ENCODE results near the gene TFF3.

Gene TFF3

GRCh38 chr21:42287193-42288083 lies 27.8 kb downstream of the TFF3 start:
- DNase-seq = no peak

GRCh38 chr21:42286416-42286815 lies 28.8 kb downstream of the TFF3 start:
- DNase-seq = no peak

GRCh38 chr21:42285569-42286245 lies 29.5 kb downstream of the TFF3 start:
- no peak for DNase-seq

- no peak for DNase-seq
These were observed 32.5 kb downstream of the TFF3 start for GRCh38 chr21:42282715-42283114.

DNA sequence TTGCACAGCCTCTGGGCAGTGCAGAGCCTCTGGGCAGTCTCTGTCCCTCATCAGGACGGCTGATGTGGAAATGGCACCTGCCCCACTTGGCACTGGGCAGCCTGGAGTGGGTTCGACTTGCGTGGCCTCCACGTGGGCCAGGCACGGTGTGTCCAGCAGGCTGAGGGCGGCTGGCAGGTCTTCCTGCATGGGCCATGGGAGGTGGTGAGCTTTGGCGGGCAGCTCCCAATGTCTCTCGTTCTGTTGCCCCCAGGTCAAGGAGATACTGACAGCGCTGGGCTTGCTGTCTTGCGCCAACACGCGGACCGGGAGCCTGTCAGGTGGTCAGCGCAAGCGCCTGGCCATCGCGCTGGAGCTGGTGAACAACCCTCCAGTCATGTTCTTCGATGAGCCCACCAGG lies 33.2 kb downstream of the TFF3 start:
- DNase-seq = no peak

DNA sequence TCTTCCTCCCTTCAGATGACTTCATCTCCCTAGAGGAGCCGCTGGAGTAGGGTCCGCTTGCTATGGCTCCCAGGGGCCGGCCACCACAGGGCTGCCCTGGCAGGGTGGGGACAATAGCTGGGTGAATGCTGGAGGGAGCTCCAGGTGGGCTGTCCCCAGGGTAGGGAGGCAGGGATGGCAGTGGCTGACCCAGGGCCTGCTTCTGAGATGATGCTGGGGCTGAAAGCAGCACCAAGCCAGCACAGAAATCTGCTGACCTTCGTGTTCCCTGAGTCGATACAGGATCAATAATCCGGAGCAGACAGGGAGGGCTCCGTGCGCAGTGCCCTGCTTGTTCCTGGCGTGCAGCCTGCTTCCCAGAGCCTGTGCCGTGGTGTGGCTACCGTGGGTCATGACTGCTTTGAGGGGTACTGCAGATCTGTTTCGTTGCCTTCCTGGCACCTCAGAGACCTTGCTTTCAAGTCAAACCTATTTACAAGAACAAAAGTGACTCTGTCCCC lies 34.0 kb downstream of the TFF3 start:
- no peak for DNase-seq

DNA sequence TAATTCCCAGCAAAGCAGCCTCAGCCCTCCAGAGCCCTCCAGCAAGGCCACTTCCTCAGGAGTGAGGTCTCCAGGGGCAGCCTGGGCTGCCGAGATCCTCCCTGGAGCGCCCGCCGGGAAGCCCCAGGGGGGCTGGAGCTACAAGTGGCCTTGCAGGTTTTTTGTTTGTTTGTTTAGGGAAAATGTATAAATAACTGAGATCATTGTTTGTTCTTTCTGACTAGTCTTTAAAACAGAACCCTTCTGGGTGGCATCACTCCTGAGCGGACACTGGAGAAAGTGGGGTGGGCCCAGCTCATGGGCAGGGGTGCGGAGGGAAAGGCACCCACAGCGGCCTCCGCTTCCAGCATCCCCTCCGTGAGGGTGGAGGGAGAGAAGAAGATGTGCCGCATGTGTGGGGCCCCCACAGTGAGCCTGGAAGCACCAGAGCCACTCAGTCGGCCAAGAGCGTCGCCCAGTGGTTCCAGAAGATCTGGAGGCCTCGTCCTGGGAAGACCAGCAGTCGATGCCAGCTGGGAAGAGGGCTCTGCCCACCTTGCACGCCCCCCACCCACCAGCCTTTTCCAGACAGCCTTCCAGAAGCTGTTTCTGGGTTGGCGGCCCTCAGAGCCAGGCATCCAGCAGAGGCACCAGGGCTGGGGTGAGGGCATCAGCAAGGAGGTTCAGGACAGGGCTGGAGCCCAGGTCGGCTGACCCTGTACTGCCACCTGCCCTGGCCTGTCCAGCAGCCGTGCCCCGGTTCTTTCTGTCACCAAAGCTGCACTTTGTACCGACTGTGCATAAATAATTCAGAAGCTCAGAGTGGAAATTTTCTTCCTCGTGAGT lies 34.6 kb downstream of the TFF3 start:
- no peak for DNase-seq

GRCh38 chr21:42279888-42280287 lies 35.3 kb downstream of the TFF3 start:
- no peak for DNase-seq

DNA sequence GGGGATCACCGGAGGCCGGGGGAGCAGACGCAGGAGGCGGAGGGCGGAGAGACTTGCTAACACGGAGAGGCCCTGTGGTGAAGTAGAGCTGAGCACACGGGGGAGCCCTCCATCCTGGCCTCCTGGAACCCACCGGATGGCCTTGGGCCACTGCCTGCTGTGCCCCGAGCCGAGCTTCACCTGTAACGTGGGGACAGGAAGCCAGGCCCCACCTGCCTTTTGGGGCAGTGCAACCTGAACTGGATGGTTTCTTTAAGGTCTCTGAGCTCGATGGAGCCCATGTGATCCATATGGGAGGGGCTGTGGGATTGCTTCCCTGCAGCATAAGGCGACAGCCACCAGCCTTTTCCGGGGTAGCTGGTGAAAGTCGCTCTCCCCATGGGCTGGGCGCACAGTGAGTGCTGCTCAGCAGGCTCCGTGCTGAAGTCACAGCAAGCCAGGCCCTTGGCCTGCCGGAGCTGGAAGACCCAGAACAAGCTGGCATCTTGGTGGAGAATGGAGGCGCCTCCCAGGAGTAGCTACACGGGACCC lies 35.8 kb downstream of the TFF3 start:
- no peak for DNase-seq

- no peak for DNase-seq
These were observed 36.6 kb downstream of the TFF3 start for GRCh38 chr21:42278451-42279149.

DNA sequence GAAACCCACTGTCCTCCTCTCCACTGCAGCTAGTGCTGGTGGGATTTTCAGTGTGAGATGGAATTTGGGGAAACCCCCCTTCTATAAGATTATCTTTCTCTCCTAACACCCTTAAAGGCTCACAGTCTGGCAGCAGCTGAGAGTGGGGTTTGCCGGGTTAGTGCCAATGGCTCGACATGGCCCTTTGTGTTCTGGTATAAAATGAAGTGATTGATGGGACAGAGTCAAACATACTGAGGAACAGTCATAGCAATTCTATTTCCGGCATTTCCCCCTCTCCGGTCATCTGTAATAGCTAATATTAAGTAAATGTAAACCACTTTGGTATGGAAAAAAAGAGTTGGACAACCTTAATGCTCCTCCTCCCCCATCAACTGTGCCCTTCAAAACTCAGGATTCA lies 37.6 kb downstream of the TFF3 start:
- no peak for DNase-seq

DNA sequence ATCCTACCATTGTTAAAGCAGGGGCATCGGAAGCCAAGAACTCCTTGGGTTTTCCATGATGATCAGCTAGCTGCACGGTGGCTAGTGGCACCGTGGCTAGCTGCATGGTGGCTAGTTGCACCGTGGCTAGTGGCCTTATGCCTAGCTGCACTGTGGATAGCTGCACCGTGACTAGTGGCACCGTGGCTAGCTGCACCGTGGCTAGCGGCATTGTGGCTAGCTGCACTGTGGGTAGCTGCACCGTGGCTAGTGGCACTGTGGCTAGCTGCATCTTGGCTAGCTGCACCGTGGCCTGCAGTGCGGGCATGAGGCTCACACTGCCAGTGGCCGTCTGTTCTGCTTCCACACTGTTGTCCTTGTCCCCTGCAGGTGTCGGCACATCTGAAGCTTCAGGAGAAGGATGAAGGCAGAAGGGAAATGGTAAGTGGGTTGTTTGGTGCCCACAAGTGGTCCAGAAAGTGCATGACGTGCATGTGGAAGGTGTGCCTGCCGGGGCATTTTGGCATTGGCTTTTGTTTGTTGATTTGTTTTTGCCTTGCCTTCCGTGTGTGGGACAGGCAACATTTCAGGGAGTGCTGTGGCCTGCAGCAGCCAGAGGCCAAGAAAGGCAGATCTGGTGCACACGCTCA lies 38.6 kb downstream of the TFF3 start:
- DNase-seq = no peak

- DNase-seq = no peak
These were observed 39.1 kb downstream of the TFF3 start for GRCh38 chr21:42276076-42276475.

DNA sequence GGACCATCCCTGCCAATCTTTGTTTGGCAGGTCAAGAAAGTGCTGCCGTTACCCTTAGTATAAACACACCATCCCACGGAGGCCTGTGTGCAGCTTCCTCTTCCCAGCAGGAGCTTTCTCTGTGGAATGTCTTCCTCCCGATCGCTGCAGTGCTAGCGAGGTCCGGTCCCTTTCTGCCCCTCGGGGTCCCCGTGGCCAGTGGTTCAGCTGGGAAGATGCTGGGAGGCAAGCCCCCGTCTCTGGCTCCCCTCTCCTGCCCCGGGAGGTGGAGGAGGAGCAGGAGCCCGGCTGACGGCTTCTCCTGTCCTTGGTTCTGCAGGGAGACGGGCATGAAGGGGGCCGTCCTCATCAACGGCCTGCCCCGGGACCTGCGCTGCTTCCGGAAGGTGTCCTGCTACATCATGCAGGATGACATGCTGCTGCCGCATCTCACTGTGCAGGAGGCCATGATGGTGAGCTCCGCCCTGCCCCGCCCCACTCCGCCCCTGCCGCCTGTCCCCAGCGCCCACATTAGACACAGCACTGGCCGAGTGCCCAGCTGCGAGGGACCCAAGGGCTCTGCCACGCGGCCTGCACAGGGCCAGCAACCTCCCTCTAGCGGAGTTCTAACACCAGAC lies 42.1 kb downstream of the TFF3 start:
- no peak for DNase-seq

GRCh38 chr21:42272109-42272962 lies 42.9 kb downstream of the TFF3 start:
- no peak for DNase-seq

- no peak for DNase-seq
These were observed 44.1 kb downstream of the TFF3 start for GRCh38 chr21:42271065-42271464.

GRCh38 chr21:42269386-42269785 lies 45.8 kb downstream of the TFF3 start:
- DNase-seq = no peak

GRCh38 chr21:42266971-42267556 lies 48.1 kb downstream of the TFF3 start:
- DNase-seq = no peak

GRCh38 chr21:42265231-42265812 lies 49.9 kb downstream of the TFF3 start:
- no peak for DNase-seq

All from NCI-H1105 (cell line).